NB4 (cell line): Measurements from ENCODE around the gene XPO5.
"Not testable (repeated sequence)": the region's sequence is repeated elsewhere in the genome, so short reads cannot be mapped to it uniquely, and the experiment has no call there.

ENCODE experiments used
- DNase-seq: peaks from one replicate; pipeline ENCODE4 v3.0.0; 2010; ENCODE audit warnings: low read depth
- H3K4me3 ChIP-seq: one replicate; pipeline ENCODE4 v1.5.1; 2011; ENCODE audit warnings: mild to moderate bottlenecking, low read depth, low read length, moderate library complexity
- CTCF ChIP-seq: IDR thresholded peaks from one replicate; pipeline ENCODE4 v1.5.1; 2012; ENCODE audit warnings: low read depth, low read length
- MAX ChIP-seq: IDR thresholded peaks from 2 replicates; pipeline ENCODE4 v1.6.1; 2011; ENCODE audit warnings: low read depth, low read length
- MYC ChIP-seq: IDR thresholded peaks from 2 replicates; pipeline ENCODE4 v1.6.1; 2011; ENCODE audit warnings: low read depth, low read length
- POLR2A ChIP-seq: IDR thresholded peaks from 2 replicates; pipeline ENCODE4 v1.6.1; 2011; ENCODE audit warnings: mild to moderate bottlenecking; ENCODE audit not compliant: insufficient read length; ENCODE audit errors: extremely low read depth

Gene XPO5

GRCh38 chr6:43504756-43505593 lies 70.9 kb downstream of the XPO5 start:
- no peak for TF ChIP-seq POLR2A
- no peak for TF ChIP-seq CTCF
- no peak for TF ChIP-seq MYC
- no peak for TF ChIP-seq MAX
- DNase-seq: no peak
- H3K4me3 ChIP-seq: no peak overlapping the region

GRCh38 chr6:43503443-43503842 lies 72.4 kb downstream of the XPO5 start:
- H3K4me3 ChIP-seq: no peak overlapping the region
- no peak for TF ChIP-seq CTCF
- TF ChIP-seq MYC: no peak
- no peak for TF ChIP-seq MAX
- TF ChIP-seq POLR2A: no peak
- DNase-seq: no peak

GRCh38 chr6:43502666-43503065 lies 73.2 kb downstream of the XPO5 start:
- no peak for TF ChIP-seq MAX
- no peak for TF ChIP-seq MYC
- no peak for TF ChIP-seq CTCF
- no peak for TF ChIP-seq POLR2A
- no peak overlapping the region for H3K4me3 ChIP-seq
- no peak for DNase-seq

- TF ChIP-seq POLR2A: no peak
- TF ChIP-seq MYC: no peak
- TF ChIP-seq MAX: no peak
- DNase-seq: no peak
- H3K4me3 ChIP-seq: no peak overlapping the region
Observed at GRCh38 chr6:43500921-43501320, 74.9 kb downstream of the XPO5 start.

GRCh38 chr6:43499028-43499815 lies 76.6 kb downstream of the XPO5 start:
- no peak for TF ChIP-seq POLR2A
- no peak for TF ChIP-seq MYC
- TF ChIP-seq CTCF: no peak
- TF ChIP-seq MAX: no peak
- no peak for DNase-seq
- no peak overlapping the region for H3K4me3 ChIP-seq

- DNase-seq, H3K4me3 ChIP-seq: not testable (repeated sequence)
Observed at GRCh38 chr6:43498291-43498690, 77.5 kb downstream of the XPO5 start.

- DNase-seq: no peak
- H3K4me3 ChIP-seq: no peak overlapping the region
- no peak for TF ChIP-seq CTCF
- no peak for TF ChIP-seq MAX
- no peak for TF ChIP-seq POLR2A
- no peak for TF ChIP-seq MYC
Observed at GRCh38 chr6:43497689-43498088, 78.1 kb downstream of the XPO5 start.
